Endothelial cell of umbilical vein (primary cell): ENCODE results near the gene RNF151. TPM values are rescaled to one million over a fixed set of nuclear protein-coding genes. Genes with fewer than 3 reads are reported as not detected.

ENCODE experiments used
- BruUV-seq: library from RNA; stranded (reverse); fragments of 400-500 nt; replicated peaks from 2 replicates; lab custom pipeline; 2021; lab: Mats Ljungman, UMichigan
- CTCF ChIA-PET: fragments of 300-600, 350-600 bp; sonication (Branson Sonifier 250); formaldehyde crosslinking; loops from one replicate; lab custom pipeline; 2021; ENCODE audit warnings: antibody characterized with exemption, inconsistent platforms; lab: Charles Lee
- POLR2A ChIA-PET: fragments of 300-600, 350-600 bp; sonication (Branson Sonifier 250); formaldehyde crosslinking; loops from one replicate; lab custom pipeline; 2021; ENCODE audit warnings: antibody characterized with exemption, inconsistent platforms; lab: Charles Lee
- DNase-seq: peaks from one replicate; pipeline ENCODE4 v3.0.0-alpha.2; 2011; ENCODE audit warnings: low read depth, low spot score
- FAIRE-seq: peaks from 2 replicates; lab custom pipeline; 2011; peaks lifted over from hg19 to GRCh38; lab: Jason Lieb, UNC
- H2AFZ ChIP-seq: 2 replicates; pipeline ENCODE4 v1.6.0; 2012; ENCODE audit warnings: low read depth, low read length, control low read depth, inconsistent platforms
- H3K27ac ChIP-seq: 2 replicates; pipeline ENCODE4 v1.5.1; 2011; ENCODE audit warnings: low read depth, mild to moderate bottlenecking, control low read depth, low read length, moderate library complexity; ENCODE audit not compliant: insufficient read depth
- H3K27me3 ChIP-seq, 2 experiments: 2 replicates each; pipeline versions ENCODE4 v1.6.0 to v1.6.1; 2011; ENCODE audit warnings: low read length in 2 of 2, mixed read lengths in 1 of 2; ENCODE audit not compliant: control insufficient read depth in 2 of 2, insufficient read depth in 2 of 2
- H3K36me3 ChIP-seq, 2 experiments: 2 replicates in 1 of 2; 3 replicates in 1 of 2; pipeline ENCODE4 v1.5.1; 2011; ENCODE audit warnings: low read length in 2 of 2, mild to moderate bottlenecking in 1 of 2, moderate library complexity in 1 of 2; ENCODE audit not compliant: control insufficient read depth in 2 of 2, insufficient read depth in 2 of 2; ENCODE audit errors: extremely low read depth in 1 of 2
- H3K4me1 ChIP-seq: 3 replicates; pipeline ENCODE4 v1.5.1; 2011; ENCODE audit warnings: mild to moderate bottlenecking, low read length; ENCODE audit not compliant: control insufficient read depth, insufficient read depth; ENCODE audit errors: extremely low read depth
- H3K4me2 ChIP-seq: 2 replicates; pipeline ENCODE4 v1.6.1; 2011; ENCODE audit warnings: low read length, control low read depth, mixed read lengths; ENCODE audit not compliant: insufficient read depth
- H3K4me3 ChIP-seq, 3 experiments: fragments of 200-600 bp in 1 of 3; sonication (generic), shearing (Covaris generic) in 1 of 3; replicated peaks in 1 of 3; 2 replicates each; pipeline ENCODE4 v1.5.1; 2011 to 2016; ENCODE audit warnings: control low read depth in 3 of 3, low read length in 3 of 3, mild to moderate bottlenecking in 2 of 3, inconsistent platforms in 1 of 3, low read depth in 1 of 3, moderate library complexity in 1 of 3; ENCODE audit not compliant: insufficient read depth in 1 of 3
- H3K79me2 ChIP-seq: 2 replicates; pipeline ENCODE4 v1.6.0; 2012; ENCODE audit warnings: low read length, inconsistent platforms; ENCODE audit not compliant: control insufficient read depth, insufficient read depth
- H3K9ac ChIP-seq: replicated peaks from 2 replicates; pipeline ENCODE3; 2011; ENCODE audit warnings: low read length, control low read depth; ENCODE audit not compliant: insufficient read depth; ENCODE audit errors: extremely low read depth
- H3K9me1 ChIP-seq: replicated peaks from 3 replicates; pipeline ENCODE4 v1.6.0; 2011; ENCODE audit warnings: mild to moderate bottlenecking, low read length; ENCODE audit not compliant: control insufficient read depth, insufficient read depth; ENCODE audit errors: extremely low read depth
- H3K9me3 ChIP-seq: replicated peaks from 2 replicates; pipeline ENCODE4 v1.5.1; 2012; ENCODE audit warnings: low read length, inconsistent platforms; ENCODE audit not compliant: control insufficient read depth, insufficient read depth
- H4K20me1 ChIP-seq: replicated peaks from 2 replicates; pipeline ENCODE3; 2011; ENCODE audit warnings: mild to moderate bottlenecking, low read length; ENCODE audit not compliant: control insufficient read depth, insufficient read depth; ENCODE audit errors: extremely low read depth
- EZH2 ChIP-seq: IDR thresholded peaks from 2 replicates; pipeline ENCODE4 v1.6.1; 2012; ENCODE audit warnings: borderline replicate concordance, low read depth, mild to moderate bottlenecking, moderate library complexity, low read length, inconsistent platforms; ENCODE audit not compliant: severe bottlenecking
- FOS ChIP-seq: IDR thresholded peaks from 2 replicates; pipeline ENCODE4 v1.6.1; 2011; ENCODE audit warnings: mild to moderate bottlenecking, low read length, moderate library complexity, borderline replicate concordance; ENCODE audit not compliant: insufficient read depth
- GATA2 ChIP-seq: IDR thresholded peaks from 2 replicates; pipeline ENCODE4 v1.7.0; 2011; ENCODE audit warnings: low read depth, mild to moderate bottlenecking, moderate library complexity, mixed read lengths, low read length; ENCODE audit not compliant: insufficient read length, insufficient read depth
- JUN ChIP-seq: IDR thresholded peaks from 2 replicates; pipeline ENCODE4 v1.6.1; 2011; ENCODE audit warnings: borderline replicate concordance, low read depth; ENCODE audit not compliant: insufficient read length, insufficient read depth
- MYC ChIP-seq: IDR thresholded peaks from one replicate; pipeline ENCODE4 v1.6.1; 2011; ENCODE audit warnings: mild to moderate bottlenecking, low read depth, low read length
- POLR2A ChIP-seq: IDR thresholded peaks from 2 replicates; pipeline ENCODE4 v1.6.1; 2012; ENCODE audit warnings: low read depth, mild to moderate bottlenecking, control low read depth, low read length
- POLR2AphosphoS5 ChIP-seq: IDR thresholded peaks from 2 replicates; pipeline ENCODE4 v1.6.1; 2012; ENCODE audit warnings: low read depth, mild to moderate bottlenecking, control low read depth, low read length, moderate library complexity; ENCODE audit not compliant: insufficient read depth
- dilution Hi-C: fragments of 300-500 bp; cut with MboI; formaldehyde crosslinking; loops from one replicate; pipeline ENCODE4 v1.15.0; 2019; ENCODE audit warnings: low sequenced_read_pairs; ENCODE audit not compliant: extremely low pct_ligation_motif_present
- intact Hi-C: fragments of 100-400 bp; cut with micrococcal nuclease; formaldehyde crosslinking; loops from one replicate; pipeline ENCODE4 v1.10.0; 2022
- polyA plus RNA-seq, 4 experiments: library from polyadenylated mRNA; depleted of rRNA in 3 of 4; stranded (reverse) in 3 of 4; unstranded in 1 of 4; fragments of >200 nt; gene quantifications; 2 replicates each; pipeline versions ENCODE4 v1.2.1 to v1.2.3, GENCODE V29; 2011 to 2012; ENCODE audit warnings: missing spikeins in 1 of 4
- total RNA-seq: library from RNA; stranded (reverse); gene quantifications from 2 replicates; pipeline ENCODE4 v1.2.3, GENCODE V29; 2021
- TF ChIP-seq, protein P1 (sequence below): IDR thresholded peaks from 2 replicates; pipeline ENCODE4 v1.6.1; 2011; ENCODE audit not compliant: insufficient read depth, insufficient read length
- TF ChIP-seq, protein P2 (sequence below), 2 donors: IDR thresholded peaks; 1 replicate in 1 of 2; 2 replicates in 1 of 2; pipeline ENCODE4 v1.5.1; 2011; ENCODE audit warnings: low read length in 2 of 2, mild to moderate bottlenecking in 2 of 2, moderate library complexity in 2 of 2, control low read depth in 1 of 2, inconsistent platforms in 1 of 2, low read depth in 1 of 2; ENCODE audit not compliant: insufficient read depth in 1 of 2; ENCODE audit errors: extremely low read depth in 1 of 2

Gene RNF151
- total and polyA plus RNA-seq, 2 donors (not counting 3 experiments of a cell fraction or from before 2014, with no cell fraction given) = not detected

DNA sequence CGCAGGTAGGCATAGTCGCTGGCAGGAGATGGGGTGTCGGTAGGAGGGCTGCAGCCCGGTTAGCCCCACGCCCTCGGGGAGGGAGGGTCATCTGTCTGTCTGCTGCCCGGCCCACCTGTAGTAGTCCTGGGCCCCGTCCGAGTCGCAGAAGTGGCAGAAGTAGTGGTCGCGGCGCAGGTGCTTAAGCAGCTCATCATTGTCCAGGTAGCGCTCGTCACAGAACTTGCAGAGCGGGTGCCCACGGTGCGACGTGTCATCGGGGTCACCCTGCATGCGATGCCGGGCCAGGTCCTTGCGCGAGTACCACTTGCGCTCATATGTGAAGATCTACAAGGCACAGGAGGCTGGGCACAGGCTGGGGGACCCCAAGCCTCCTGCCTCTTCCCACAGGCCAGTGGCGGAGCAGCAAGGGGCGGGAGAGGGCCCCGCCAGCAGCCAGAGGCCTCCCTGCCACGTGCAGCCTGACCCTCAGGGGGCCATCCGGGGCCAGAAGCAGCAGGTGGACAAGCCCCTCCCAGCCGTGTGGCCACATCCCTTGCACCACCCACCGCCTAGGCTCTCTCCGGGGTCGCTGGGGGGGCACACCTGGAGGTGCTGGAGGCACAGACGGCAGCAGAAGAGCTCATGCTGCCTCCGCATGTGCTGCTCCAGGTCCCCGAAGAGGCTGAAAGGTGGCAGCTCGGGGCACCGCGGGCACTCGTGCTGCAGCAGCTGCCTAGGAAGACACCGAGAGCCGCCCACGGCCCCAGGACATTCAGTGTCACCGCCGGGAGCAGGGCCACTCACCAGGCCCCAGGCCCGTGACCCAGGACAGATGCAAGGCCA, 36.0 kb downstream of the RNF151 start:
- dilution Hi-C loops = no loop called here
- peaks cover 0 to 50% of the 10 kb centered on the region in 2 experiments for H3K36me3 ChIP-seq
- intact Hi-C loops = no loop called here
- no peaks in the 10 kb centered on the region for H3K9me3 ChIP-seq
- H3K27me3 ChIP-seq = no peaks in the 10 kb centered on the region
- no peaks in the 10 kb centered on the region for H3K9me1 ChIP-seq
- CTCF ChIA-PET = interaction anchor here (0.6 to 4.0 kb wide), 7 partner anchors 10 to 153 kb away, joined by 3 to 85 read pairs (median 9); partner anchors contain the start of genes GFER and TRAF7
- no peak overlapping the region for H3K27ac ChIP-seq
- POLR2A ChIA-PET = interaction anchor here (1.9 kb wide), 1 partner anchor 152 kb away, joined by 21 read pairs; the partner anchor contains the start of gene TRAF7
- H3K4me2 ChIP-seq = no peak overlapping the region
- no peak for TF ChIP-seq POLR2A
- TF ChIP-seq EZH2 = no peak
- no peak for TF ChIP-seq GATA2
- TF ChIP-seq POLR2AphosphoS5 = no peak
- TF ChIP-seq JUN = no peak
- BruUV-seq = no TSS peak
- peaks cover 50% of the 10 kb centered on the region for H3K79me2 ChIP-seq
- FAIRE-seq = no peak
- DNase-seq = no peak
- no peaks in the 10 kb centered on the region for H4K20me1 ChIP-seq
- no peak overlapping the region for H3K9ac ChIP-seq
- H3K4me1 ChIP-seq = peaks cover 31% of the 10 kb centered on the region
- no peak overlapping the region for H3K4me3 ChIP-seq
- H2AFZ ChIP-seq = no peak overlapping the region

DNA sequence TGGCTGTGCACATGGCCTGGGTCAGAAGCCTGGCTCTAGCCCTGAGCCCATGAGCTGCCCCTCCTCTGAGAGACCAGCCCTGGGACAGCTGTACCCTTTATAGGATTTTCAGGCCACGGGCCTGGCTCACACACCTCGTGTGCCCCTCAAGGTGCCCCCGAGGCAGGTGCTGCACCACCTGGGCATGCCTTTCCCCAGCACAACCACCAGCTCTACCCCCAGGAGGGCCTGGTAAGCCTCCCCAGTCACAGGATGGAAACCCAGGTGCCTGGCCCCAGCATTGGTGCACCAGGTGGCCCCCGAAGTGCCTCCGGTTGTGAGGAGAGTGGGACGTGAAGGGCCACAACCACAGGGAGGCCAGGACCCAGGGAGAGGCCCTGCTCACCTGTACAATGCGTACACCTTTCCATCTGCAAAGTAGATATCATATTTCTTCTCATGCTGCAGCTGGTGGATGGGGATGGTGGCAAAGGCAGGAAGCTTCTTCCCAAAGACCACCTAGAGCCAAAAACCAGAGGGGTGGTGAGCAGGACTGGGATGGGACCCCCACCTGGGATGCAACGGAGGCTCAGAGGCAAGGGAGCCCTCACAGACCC, 36.7 kb downstream of the RNF151 start:
- no peak overlapping the region for H3K4me2 ChIP-seq
- H3K79me2 ChIP-seq = peaks cover 57% of the 10 kb centered on the region
- no peaks in the 10 kb centered on the region for H3K9me3 ChIP-seq
- no peak overlapping the region for H3K4me3 ChIP-seq
- H4K20me1 ChIP-seq = no peaks in the 10 kb centered on the region
- TF ChIP-seq GATA2 = no peak
- TF ChIP-seq, protein P1, sequence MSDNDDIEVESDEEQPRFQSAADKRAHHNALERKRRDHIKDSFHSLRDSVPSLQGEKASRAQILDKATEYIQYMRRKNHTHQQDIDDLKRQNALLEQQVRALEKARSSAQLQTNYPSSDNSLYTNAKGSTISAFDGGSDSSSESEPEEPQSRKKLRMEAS = no peak
- no peak for TF ChIP-seq MYC
- TF ChIP-seq POLR2AphosphoS5 = no peak
- TF ChIP-seq, protein P2, sequence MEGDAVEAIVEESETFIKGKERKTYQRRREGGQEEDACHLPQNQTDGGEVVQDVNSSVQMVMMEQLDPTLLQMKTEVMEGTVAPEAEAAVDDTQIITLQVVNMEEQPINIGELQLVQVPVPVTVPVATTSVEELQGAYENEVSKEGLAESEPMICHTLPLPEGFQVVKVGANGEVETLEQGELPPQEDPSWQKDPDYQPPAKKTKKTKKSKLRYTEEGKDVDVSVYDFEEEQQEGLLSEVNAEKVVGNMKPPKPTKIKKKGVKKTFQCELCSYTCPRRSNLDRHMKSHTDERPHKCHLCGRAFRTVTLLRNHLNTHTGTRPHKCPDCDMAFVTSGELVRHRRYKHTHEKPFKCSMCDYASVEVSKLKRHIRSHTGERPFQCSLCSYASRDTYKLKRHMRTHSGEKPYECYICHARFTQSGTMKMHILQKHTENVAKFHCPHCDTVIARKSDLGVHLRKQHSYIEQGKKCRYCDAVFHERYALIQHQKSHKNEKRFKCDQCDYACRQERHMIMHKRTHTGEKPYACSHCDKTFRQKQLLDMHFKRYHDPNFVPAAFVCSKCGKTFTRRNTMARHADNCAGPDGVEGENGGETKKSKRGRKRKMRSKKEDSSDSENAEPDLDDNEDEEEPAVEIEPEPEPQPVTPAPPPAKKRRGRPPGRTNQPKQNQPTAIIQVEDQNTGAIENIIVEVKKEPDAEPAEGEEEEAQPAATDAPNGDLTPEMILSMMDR (IDR thresholded peaks at IDR 0.05; ENCODE audit: extremely low read depth in 1 of 2, insufficient read depth in 1 of 2, low read depth in 1 of 2, low read length in 2 of 2) = no peak
- no peak for TF ChIP-seq JUN
- TF ChIP-seq EZH2 = no peak
- no peak for TF ChIP-seq POLR2A
- no peak for TF ChIP-seq FOS
- DNase-seq (no peak), FAIRE-seq (no peak)
- ChIA-PET CTCF (interaction anchor here (0.7 to 4.0 kb wide), 17 partner anchors 11 to 248 kb away, joined by 3 to 85 read pairs (median 5); partner anchors contain the start of genes ECI1, GFER, NTHL1 and TRAF7), POLR2A (interaction anchor here (1.9 kb wide), 1 partner anchor 152 kb away, joined by 21 read pairs; the partner anchor contains the start of gene TRAF7)
- intact Hi-C loops (no loop called here), dilution Hi-C loops (no loop called here)
- no peak overlapping the region for H3K9ac ChIP-seq
- H3K4me1 ChIP-seq = peaks cover 38% of the 10 kb centered on the region
- H3K36me3 ChIP-seq = peaks cover 0 to 45% of the 10 kb centered on the region in 2 experiments
- BruUV-seq = no TSS peak
- H3K27ac ChIP-seq = no peak overlapping the region
- no peaks in the 10 kb centered on the region for H3K27me3 ChIP-seq
- H3K9me1 ChIP-seq = no peaks in the 10 kb centered on the region
- H2AFZ ChIP-seq = no peak overlapping the region
